Measurements from ENCODE around the gene IGFBP1. TPM values are rescaled to one million over a fixed set of nuclear protein-coding genes. Genes with fewer than 3 reads are reported as not detected.

Gene IGFBP1
- total RNA-seq, 1 donor from 2014 or later: not detected

GRCh38 chr7:45901566-45901965, 13.3 kb downstream of the IGFBP1 start:
- no peak for DNase-seq (ENCODE audit: low read depth in 2 of 2)

GRCh38 chr7:45902820-45903219, 14.5 kb downstream of the IGFBP1 start:
- no peak for DNase-seq (ENCODE audit: low read depth in 2 of 2)

GRCh38 chr7:45909561-45909960, 21.3 kb downstream of the IGFBP1 start:
- DNase-seq (ENCODE audit: low read depth in 2 of 2): no peak

GRCh38 chr7:45910855-45911254, 22.6 kb downstream of the IGFBP1 start:
- DNase-seq (ENCODE audit: low read depth in 2 of 2): no peak

- DNase-seq (ENCODE audit: low read depth in 2 of 2): no peak
These were observed 23.0 kb downstream of the IGFBP1 start for GRCh38 chr7:45911311-45911710.

- no peak for DNase-seq (ENCODE audit: low read depth in 2 of 2)
These were observed 24.7 kb downstream of the IGFBP1 start for GRCh38 chr7:45912972-45913371.

- DNase-seq (ENCODE audit: low read depth in 2 of 2): no peak
These were observed 26.6 kb downstream of the IGFBP1 start for GRCh38 chr7:45914911-45915310.

- no peak for DNase-seq (ENCODE audit: low read depth in 2 of 2)
These were observed 27.3 kb downstream of the IGFBP1 start for GRCh38 chr7:45915606-45916005.

GRCh38 chr7:45917064-45917463, 28.8 kb downstream of the IGFBP1 start:
- no peak for DNase-seq (ENCODE audit: low read depth in 2 of 2)

GRCh38 chr7:45917658-45918057, 29.4 kb downstream of the IGFBP1 start:
- peak; percentile 11 to 61 for DNase-seq (ENCODE audit: low read depth in 2 of 2)

GRCh38 chr7:45918556-45918955, 30.3 kb downstream of the IGFBP1 start:
- no peak for DNase-seq (ENCODE audit: low read depth in 2 of 2)

GRCh38 chr7:45919231-45919784, 31.0 kb downstream of the IGFBP1 start:
- DNase-seq (ENCODE audit: low read depth in 2 of 2): no peak

GRCh38 chr7:45919993-45920459, 31.7 kb downstream of the IGFBP1 start:
- no peak for DNase-seq (ENCODE audit: low read depth in 2 of 2)

GRCh38 chr7:45920502-45921380, 32.5 kb downstream of the IGFBP1 start, which contains the start of gene IGFBP3:
Gene IGFBP3 (minus strand): TSS chr7:45921272. CDS start chr7:45921140, 132 bp downstream.
- DNase-seq (ENCODE audit: low read depth in 2 of 2): peak; percentile 23 to 53

GRCh38 chr7:45921381-45921698, 33.1 kb downstream of the IGFBP1 start:
- DNase-seq (ENCODE audit: low read depth in 2 of 2): no peak

- peak; percentile 22 to 70 for DNase-seq (ENCODE audit: low read depth in 2 of 2)
These were observed 33.6 kb downstream of the IGFBP1 start for GRCh38 chr7:45921699-45922519.

GRCh38 chr7:45922810-45923209, 34.5 kb downstream of the IGFBP1 start:
- peak in 1 of 2 donors; percentile 40 for DNase-seq (ENCODE audit: low read depth in 2 of 2)

- peak; percentile 24 to 70 for DNase-seq (ENCODE audit: low read depth in 2 of 2)
These were observed 35.0 kb downstream of the IGFBP1 start for GRCh38 chr7:45923290-45923689.

- no peak for DNase-seq (ENCODE audit: low read depth in 2 of 2)
These were observed 35.5 kb downstream of the IGFBP1 start for GRCh38 chr7:45923818-45924217.

GRCh38 chr7:45924283-45924682, 36.0 kb downstream of the IGFBP1 start:
- peak in 1 of 2 donors; percentile 41 for DNase-seq (ENCODE audit: low read depth in 2 of 2)

- no peak for DNase-seq (ENCODE audit: low read depth in 2 of 2)
These were observed 39.4 kb downstream of the IGFBP1 start for GRCh38 chr7:45927721-45928120.

GRCh38 chr7:45930967-45931366, 42.7 kb downstream of the IGFBP1 start:
- DNase-seq (ENCODE audit: low read depth in 2 of 2): no peak
